Mesenchymal stem cell (in vitro differentiated cells and primary cell): ENCODE data around the gene RDM1.

Experiments used
- DNase-seq: peaks from one replicate; pipeline ENCODE4 v3.0.0-alpha.2; 2013
- H2AFZ ChIP-seq: one replicate; pipeline ENCODE4 v1.6.1; 2013; ENCODE audit warnings: low read depth, mild to moderate bottlenecking, control low read depth, inconsistent platforms, low read length, moderate library complexity
- H2AK5ac ChIP-seq: 2 replicates; pipeline ENCODE4 v1.6.1; 2013; ENCODE audit warnings: low read length, moderate library complexity, mild to moderate bottlenecking, inconsistent platforms; ENCODE audit not compliant: severe bottlenecking
- H2BK120ac ChIP-seq: one replicate; pipeline ENCODE4 v1.6.1; 2013; ENCODE audit warnings: low read depth, mild to moderate bottlenecking, inconsistent platforms, low read length, moderate library complexity
- H2BK12ac ChIP-seq, 2 experiments: one replicate each; pipeline ENCODE4 v1.6.1; 2013; ENCODE audit warnings: inconsistent platforms in 2 of 2, low read length in 2 of 2, mild to moderate bottlenecking in 2 of 2, moderate library complexity in 2 of 2, control low read depth in 1 of 2
- H2BK15ac ChIP-seq: one replicate; pipeline ENCODE4 v1.6.1; 2013; ENCODE audit warnings: mild to moderate bottlenecking, low read depth, inconsistent platforms; ENCODE audit not compliant: poor library complexity, severe bottlenecking
- H2BK5ac ChIP-seq: 2 replicates; pipeline ENCODE4 v1.6.1; 2013; ENCODE audit warnings: low read depth, mild to moderate bottlenecking, low read length, control low read depth, inconsistent platforms; ENCODE audit not compliant: poor library complexity, severe bottlenecking
- H3K14ac ChIP-seq, 2 experiments: one replicate each; pipeline ENCODE4 v1.6.1; 2013; ENCODE audit warnings: inconsistent platforms in 2 of 2, low read length in 2 of 2, control low read depth in 1 of 2, mild to moderate bottlenecking in 1 of 2, moderate library complexity in 1 of 2
- H3K18ac ChIP-seq, 2 experiments: one replicate each; pipeline ENCODE4 v1.6.1; 2013; ENCODE audit warnings: inconsistent platforms in 2 of 2, low read length in 2 of 2, control low read depth in 1 of 2, low read depth in 1 of 2, mild to moderate bottlenecking in 1 of 2
- H3K23ac ChIP-seq, 2 experiments: one replicate each; pipeline ENCODE4 v1.6.1; 2013; ENCODE audit warnings: inconsistent platforms in 2 of 2, low read length in 2 of 2, mild to moderate bottlenecking in 2 of 2, moderate library complexity in 2 of 2, control low read depth in 1 of 2
- H3K27ac ChIP-seq: 2 replicates; pipeline ENCODE4 v1.5.1; 2013; ENCODE audit warnings: mild to moderate bottlenecking, moderate library complexity, low read length, control low read depth, inconsistent platforms; ENCODE audit not compliant: poor library complexity, severe bottlenecking
- H3K27me3 ChIP-seq, 2 experiments: 2 replicates each; pipeline versions ENCODE4 v1.6.1 to v1.7.0; 2013; ENCODE audit warnings: low read length in 2 of 2, mild to moderate bottlenecking in 2 of 2, moderate library complexity in 2 of 2, control low read depth in 1 of 2, inconsistent platforms in 1 of 2; ENCODE audit not compliant: control insufficient read depth in 1 of 2, insufficient read depth in 1 of 2
- H3K36me3 ChIP-seq, 2 experiments: 2 replicates each; pipeline versions ENCODE4 v1.6.1 to v1.7.0; 2013; ENCODE audit warnings: low read length in 2 of 2, control low read depth in 1 of 2, inconsistent platforms in 1 of 2, low read depth in 1 of 2, mild to moderate bottlenecking in 1 of 2; ENCODE audit not compliant: insufficient read depth in 2 of 2, control insufficient read depth in 1 of 2
- H3K4ac ChIP-seq, 2 experiments: one replicate each; pipeline ENCODE4 v1.6.1; 2013; ENCODE audit warnings: inconsistent platforms in 2 of 2, low read length in 2 of 2, mild to moderate bottlenecking in 2 of 2, moderate library complexity in 2 of 2, control low read depth in 1 of 2, low read depth in 1 of 2
- H3K4me1 ChIP-seq: 2 replicates; pipeline ENCODE4 v1.6.1; 2013; ENCODE audit warnings: low read depth, low read length, control low read depth; ENCODE audit not compliant: control insufficient read depth, insufficient read depth
- H3K4me2 ChIP-seq: 2 replicates; pipeline ENCODE4 v1.6.1; 2013; ENCODE audit warnings: low read length, mild to moderate bottlenecking, inconsistent platforms; ENCODE audit not compliant: poor library complexity, severe bottlenecking
- H3K4me3 ChIP-seq, 2 experiments: 2 replicates each; pipeline versions ENCODE4 v1.5.1 to v1.7.0; 2013; ENCODE audit warnings: low read length in 2 of 2, mild to moderate bottlenecking in 2 of 2, control low read depth in 1 of 2, low read depth in 1 of 2; ENCODE audit not compliant: insufficient read depth in 1 of 2
- H3K79me1 ChIP-seq: replicated peaks from 2 replicates; pipeline ENCODE4 v1.6.1; 2013; ENCODE audit warnings: mild to moderate bottlenecking, control low read depth, low read length, inconsistent platforms; ENCODE audit not compliant: poor library complexity, severe bottlenecking
- H3K9ac ChIP-seq: 2 replicates; pipeline ENCODE4 v1.7.0; 2013; ENCODE audit warnings: mild to moderate bottlenecking, low read length, moderate library complexity
- H3K9me3 ChIP-seq: 2 replicates; pipeline ENCODE4 v1.7.0; 2013; ENCODE audit warnings: mild to moderate bottlenecking, low read length; ENCODE audit not compliant: control insufficient read depth
- H4K8ac ChIP-seq: one replicate; pipeline ENCODE4 v1.6.1; 2013; ENCODE audit warnings: inconsistent platforms, mild to moderate bottlenecking, low read length, moderate library complexity
- H4K91ac ChIP-seq: one replicate; pipeline ENCODE4 v1.6.1; 2013; ENCODE audit warnings: mild to moderate bottlenecking, low read length, inconsistent platforms
- WGBS: methylation state at CpG from one replicate; pipeline ENCODE4 v1.1.7; 2013; ENCODE audit warnings: mixed read lengths; 5-methylcytosine and 5-hydroxymethylcytosine counted together

Gene RDM1

DNA sequence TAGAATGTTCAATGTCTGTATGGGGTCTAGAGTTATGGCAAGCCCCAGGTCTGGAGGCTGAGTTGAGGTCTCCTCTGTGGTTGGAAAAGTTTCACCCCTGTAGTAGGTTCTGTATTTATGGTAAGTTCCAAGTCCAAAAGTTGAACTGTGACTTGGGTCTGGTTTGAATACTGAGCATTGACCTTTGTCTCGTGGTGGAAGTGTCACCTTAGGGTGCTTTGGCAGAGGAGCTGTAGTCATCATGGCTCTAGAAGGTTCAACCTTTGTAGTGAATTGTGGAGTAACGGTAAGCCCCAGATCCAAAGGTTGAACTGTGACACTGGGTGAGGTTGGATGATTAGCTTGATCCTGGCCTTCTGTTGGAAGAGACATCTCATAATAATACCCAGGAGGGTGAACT, 17.6 kb downstream of the RDM1 start:
- no peak overlapping the region for H2AFZ ChIP-seq
- no peak overlapping the region for H2BK12ac ChIP-seq
- no peak overlapping the region for H2BK5ac ChIP-seq
- H3K4me3 ChIP-seq = no peak overlapping the region
- H3K9me3 ChIP-seq = no peaks in the 10 kb centered on the region
- no peak overlapping the region for H3K18ac ChIP-seq
- no peak overlapping the region for H2BK15ac ChIP-seq
- no peak overlapping the region for H3K27ac ChIP-seq
- no peak overlapping the region for H3K4ac ChIP-seq
- H3K9ac ChIP-seq = no peak overlapping the region
- no peaks in the 10 kb centered on the region for H3K4me1 ChIP-seq
- H4K91ac ChIP-seq = no peak overlapping the region
- H3K79me1 ChIP-seq = no peaks in the 10 kb centered on the region
- no peak overlapping the region for H2BK120ac ChIP-seq
- no peak overlapping the region for H3K14ac ChIP-seq
- no peak overlapping the region for H2AK5ac ChIP-seq
- no peak for DNase-seq
- no peak overlapping the region for H3K4me2 ChIP-seq
- WGBS = 64% methylated on average over 2 of the region's 2 CpGs
- H4K8ac ChIP-seq = no peak overlapping the region
- peaks cover 3 to 32% of the 10 kb centered on the region in 2 experiments for H3K27me3 ChIP-seq
- no peaks in the 10 kb centered on the region for H3K36me3 ChIP-seq
- no peak overlapping the region for H3K23ac ChIP-seq

DNA sequence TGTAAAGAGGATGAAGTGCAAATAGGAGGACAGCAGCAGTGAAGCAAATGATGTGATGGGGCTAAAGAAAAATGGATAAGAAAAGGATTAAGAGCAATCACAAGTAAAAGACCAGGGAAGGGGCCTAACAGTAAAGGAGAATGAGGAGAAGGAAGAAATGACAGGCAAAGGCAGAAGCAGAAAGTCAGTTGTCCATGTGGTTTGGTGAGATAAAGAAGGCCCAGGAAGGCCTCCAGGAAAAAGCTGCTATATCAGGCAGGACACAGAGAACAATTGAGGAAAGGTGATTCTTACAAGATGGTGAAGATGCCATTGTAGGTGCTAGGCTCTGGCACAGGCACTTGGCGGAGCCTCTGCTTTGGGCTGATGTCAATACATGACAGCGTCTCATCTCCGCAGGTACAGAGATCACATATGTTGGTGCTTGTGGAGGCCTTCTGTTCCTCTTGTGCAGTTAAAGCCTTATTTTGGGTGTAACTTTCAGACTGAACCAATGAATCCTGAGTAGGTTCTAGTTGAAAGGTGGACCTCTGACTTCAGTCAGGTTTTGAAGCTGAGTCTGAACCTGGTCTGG, 18.1 kb downstream of the RDM1 start:
- DNase-seq = no peak
- H3K18ac ChIP-seq = no peak overlapping the region
- WGBS = 95% methylated on average over 3 of the region's 3 CpGs
- H3K4ac ChIP-seq = no peak overlapping the region
- no peak overlapping the region for H3K23ac ChIP-seq
- no peak overlapping the region for H2BK15ac ChIP-seq
- H3K14ac ChIP-seq = no peak overlapping the region
- H2AK5ac ChIP-seq = no peak overlapping the region
- peaks cover 3 to 32% of the 10 kb centered on the region in 2 experiments for H3K27me3 ChIP-seq
- no peak overlapping the region for H2AFZ ChIP-seq
- H3K4me3 ChIP-seq = no peak overlapping the region
- no peaks in the 10 kb centered on the region for H3K4me1 ChIP-seq
- H2BK5ac ChIP-seq = no peak overlapping the region
- H3K36me3 ChIP-seq = no peaks in the 10 kb centered on the region
- H3K27ac ChIP-seq = no peak overlapping the region
- H4K91ac ChIP-seq = no peak overlapping the region
- no peaks in the 10 kb centered on the region for H3K79me1 ChIP-seq
- no peak overlapping the region for H4K8ac ChIP-seq
- H3K9ac ChIP-seq = no peak overlapping the region
- H3K4me2 ChIP-seq = no peak overlapping the region
- no peaks in the 10 kb centered on the region for H3K9me3 ChIP-seq
- no peak overlapping the region for H2BK120ac ChIP-seq
- no peak overlapping the region for H2BK12ac ChIP-seq

DNA sequence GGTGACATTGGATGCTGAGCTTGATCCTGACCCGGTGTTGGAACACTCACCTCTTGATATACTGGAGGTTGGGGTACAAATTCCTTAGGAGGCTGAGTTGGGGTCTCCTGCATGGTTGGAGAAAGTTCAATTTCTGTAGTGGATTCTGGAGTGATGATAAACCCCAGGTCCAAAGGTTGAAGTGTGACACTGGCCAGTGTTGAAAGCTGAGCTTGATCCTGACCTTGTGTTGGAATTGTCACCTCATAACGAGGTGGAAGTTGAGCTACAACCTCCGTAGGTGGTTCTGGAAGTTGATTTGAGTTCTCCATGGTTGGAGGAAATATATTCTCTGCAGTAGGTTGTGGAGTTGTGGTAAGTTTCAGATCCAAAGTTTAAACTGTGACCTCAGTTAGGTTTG, 21.2 kb downstream of the RDM1 start:
- Histone ChIP-seq H3K4me1 (peaks cover 4% of the 10 kb centered on the region), H2AFZ (no peak overlapping the region), H3K9ac (no peak overlapping the region), H3K18ac (no peak overlapping the region), H3K23ac (no peak overlapping the region), H3K27me3 (peaks cover 3 to 39% of the 10 kb centered on the region in 2 experiments), H2AK5ac (no peak overlapping the region), H3K27ac (no peak overlapping the region), H3K14ac (no peak overlapping the region), H2BK12ac (no peak overlapping the region), H2BK120ac (no peak overlapping the region), H2BK5ac (no peak overlapping the region), H2BK15ac (no peak overlapping the region), H3K36me3 (no peaks in the 10 kb centered on the region), H3K79me1 (no peaks in the 10 kb centered on the region), H4K8ac (no peak overlapping the region), H3K4me3 (no peak overlapping the region), H3K9me3 (no peaks in the 10 kb centered on the region), H4K91ac (no peak overlapping the region), H3K4ac (no peak overlapping the region), H3K4me2 (no peak overlapping the region)
- 70% methylated on average over 3 of the region's 3 CpGs for WGBS
- DNase-seq = no peak

DNA sequence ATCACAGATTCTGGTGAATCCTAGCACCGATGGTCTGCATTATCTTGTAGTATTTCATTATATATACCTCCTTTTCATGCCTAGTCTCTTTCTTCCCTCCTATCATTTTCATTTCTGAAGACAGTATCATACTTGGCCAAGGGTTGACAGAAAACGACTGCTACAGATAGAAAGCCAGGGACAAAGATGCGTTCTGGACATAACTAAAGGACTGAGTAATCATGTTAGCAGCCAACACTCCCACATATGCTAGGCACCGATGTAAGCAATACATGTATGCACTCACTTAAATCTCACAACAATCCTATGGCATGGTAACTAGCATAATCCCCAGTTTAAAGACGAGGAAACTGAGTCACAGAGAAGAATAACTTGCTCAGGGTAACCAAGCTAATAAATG, 22.9 kb downstream of the RDM1 start:
- 79% methylated on average over 5 of the region's 5 CpGs for WGBS
- Histone ChIP-seq H4K8ac (no peak overlapping the region), H3K23ac (no peak overlapping the region), H2BK15ac (no peak overlapping the region), H2AFZ (no peak overlapping the region), H3K27me3 (peaks cover 3 to 33% of the 10 kb centered on the region in 2 experiments), H2BK12ac (no peak overlapping the region), H2BK120ac (no peak overlapping the region), H3K27ac (no peak overlapping the region), H3K9ac (no peak overlapping the region), H3K4me2 (no peak overlapping the region), H4K91ac (no peak overlapping the region), H3K4me1 (peaks cover 4% of the 10 kb centered on the region), H2AK5ac (no peak overlapping the region), H2BK5ac (no peak overlapping the region), H3K4me3 (no peak overlapping the region), H3K79me1 (no peaks in the 10 kb centered on the region), H3K4ac (no peak overlapping the region), H3K14ac (no peak overlapping the region), H3K9me3 (no peaks in the 10 kb centered on the region), H3K36me3 (no peaks in the 10 kb centered on the region), H3K18ac (no peak overlapping the region)
- DNase-seq = no peak
